AG04450 (cell line): ENCODE results near the gene ALOX5. TPM values are rescaled to one million over a fixed set of nuclear protein-coding genes. Genes with fewer than 3 reads are reported as not detected.

Experiments used
- CTCF ChIA-PET: fragments of 300-600, 350-600 bp; formaldehyde crosslinking; extraction: SDS; loops from one replicate; lab custom pipeline; 2022; ENCODE audit warnings: antibody characterized with exemption, inconsistent platforms; lab: Charles Lee
- POLR2A ChIA-PET: fragments of 350-600 bp; formaldehyde crosslinking; extraction: SDS; loops from one replicate; lab custom pipeline; 2021; ENCODE audit warnings: antibody characterized with exemption, inconsistent platforms; lab: Yijun Ruan, JAX
- DNase-seq: peaks from one replicate; pipeline ENCODE4 v3.0.0-alpha.2; 2011; ENCODE audit warnings: low read depth, low spot score
- H3K27ac ChIP-seq: one replicate; pipeline ENCODE4 v1.5.1; 2012; ENCODE audit warnings: low read depth, low read length, control low read depth
- H3K27me3 ChIP-seq: one replicate; pipeline ENCODE4 v1.6.0; 2012; ENCODE audit warnings: low read length; ENCODE audit not compliant: control insufficient read depth, insufficient read depth
- H3K4me3 ChIP-seq: 2 replicates; pipeline ENCODE4 v1.5.1; 2011; ENCODE audit warnings: mild to moderate bottlenecking, low read depth, low read length, control low read depth
- H3K9me3 ChIP-seq: 2 replicates; pipeline ENCODE4 v1.5.1; 2012; ENCODE audit warnings: low read length; ENCODE audit not compliant: control insufficient read depth, insufficient read depth
- polyA plus RNA-seq: library from polyadenylated mRNA; depleted of rRNA; stranded (reverse); fragments of >200 nt; gene quantifications from 2 replicates; pipeline ENCODE4 v1.2.3, GENCODE V29; 2011; rRNA removed
- TF ChIP-seq, protein P1 (sequence below): IDR thresholded peaks from 2 replicates; pipeline ENCODE4 v1.5.1; 2011; ENCODE audit warnings: low read depth, low read length, control low read depth, inconsistent platforms

Gene ALOX5
- polyA plus RNA-seq, 1 experiment, result not detected

DNA sequence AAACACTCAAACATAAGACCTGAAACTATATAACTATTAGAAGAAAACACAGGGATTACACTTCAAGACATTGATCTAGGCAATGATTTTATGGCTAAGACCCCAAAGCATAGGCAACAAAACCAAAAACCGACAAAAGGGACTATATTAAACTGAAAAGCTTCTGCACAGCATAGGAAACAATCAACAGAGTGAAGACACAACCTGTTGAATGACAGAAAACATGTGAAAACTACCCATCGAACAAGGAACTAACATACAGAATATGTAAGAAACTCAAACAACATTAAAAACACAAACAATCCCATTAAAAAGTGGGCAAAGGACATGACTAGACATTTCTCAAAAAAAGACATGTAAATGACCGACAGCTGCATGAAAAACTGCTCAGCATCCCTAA, 109.0 kb downstream of the ALOX5 start:
- ChIA-PET CTCF (no interaction called here), POLR2A (no interaction called here)
- Histone ChIP-seq H3K27ac (no peak overlapping the region), H3K9me3 (no peaks in the 10 kb centered on the region), H3K27me3 (no peaks in the 10 kb centered on the region), H3K4me3 (no peak overlapping the region)
- TF ChIP-seq, protein P1, sequence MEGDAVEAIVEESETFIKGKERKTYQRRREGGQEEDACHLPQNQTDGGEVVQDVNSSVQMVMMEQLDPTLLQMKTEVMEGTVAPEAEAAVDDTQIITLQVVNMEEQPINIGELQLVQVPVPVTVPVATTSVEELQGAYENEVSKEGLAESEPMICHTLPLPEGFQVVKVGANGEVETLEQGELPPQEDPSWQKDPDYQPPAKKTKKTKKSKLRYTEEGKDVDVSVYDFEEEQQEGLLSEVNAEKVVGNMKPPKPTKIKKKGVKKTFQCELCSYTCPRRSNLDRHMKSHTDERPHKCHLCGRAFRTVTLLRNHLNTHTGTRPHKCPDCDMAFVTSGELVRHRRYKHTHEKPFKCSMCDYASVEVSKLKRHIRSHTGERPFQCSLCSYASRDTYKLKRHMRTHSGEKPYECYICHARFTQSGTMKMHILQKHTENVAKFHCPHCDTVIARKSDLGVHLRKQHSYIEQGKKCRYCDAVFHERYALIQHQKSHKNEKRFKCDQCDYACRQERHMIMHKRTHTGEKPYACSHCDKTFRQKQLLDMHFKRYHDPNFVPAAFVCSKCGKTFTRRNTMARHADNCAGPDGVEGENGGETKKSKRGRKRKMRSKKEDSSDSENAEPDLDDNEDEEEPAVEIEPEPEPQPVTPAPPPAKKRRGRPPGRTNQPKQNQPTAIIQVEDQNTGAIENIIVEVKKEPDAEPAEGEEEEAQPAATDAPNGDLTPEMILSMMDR, result no peak
- no peak for DNase-seq

DNA sequence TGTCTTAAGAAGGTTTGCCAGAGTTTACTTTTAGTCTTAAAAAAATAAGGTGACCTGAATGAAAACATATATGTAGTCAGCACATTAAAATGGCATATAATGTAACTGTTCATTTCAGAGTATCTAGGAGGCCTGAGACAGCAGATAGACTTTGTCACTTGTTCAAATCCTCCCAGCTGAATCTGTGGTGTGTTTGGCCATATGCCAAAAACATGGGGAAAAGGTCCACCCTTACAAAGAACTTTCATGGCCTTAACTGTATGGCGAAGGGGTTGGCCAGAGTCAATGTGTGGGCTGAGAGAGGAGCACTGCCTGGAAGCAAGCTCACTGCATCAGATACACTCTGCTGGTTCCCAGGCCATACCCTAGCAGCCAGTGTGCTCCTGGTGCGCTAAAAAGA, 113.7 kb downstream of the ALOX5 start:
- CTCF ChIA-PET, result no interaction called here
- Histone ChIP-seq H3K27me3 (no peaks in the 10 kb centered on the region), H3K27ac (no peak overlapping the region), H3K9me3 (no peaks in the 10 kb centered on the region; the same call in 1 of the 2 replicates), H3K4me3 (no peak overlapping the region)
- TF ChIP-seq, protein P1, result no peak
- POLR2A ChIA-PET, result no interaction called here
- DNase-seq, result no peak

DNA sequence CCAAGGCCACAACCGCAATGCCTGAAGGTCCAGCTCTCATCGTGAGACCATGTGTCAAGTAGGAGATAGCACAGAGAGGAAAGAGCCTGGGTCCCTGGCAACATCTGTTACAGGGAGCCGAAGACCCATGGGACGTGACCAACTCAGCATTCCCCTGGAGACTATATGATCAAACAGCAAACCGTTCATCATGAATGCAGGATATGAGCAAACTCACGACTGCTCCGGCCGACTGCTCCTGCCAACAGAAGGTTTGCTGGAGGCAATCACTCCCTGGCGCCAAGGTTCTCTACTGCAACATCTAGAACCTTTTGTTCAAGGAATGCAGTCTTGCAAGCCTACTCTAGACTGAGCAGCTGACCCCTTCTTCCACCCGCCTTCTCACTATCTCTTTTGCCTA, 114.3 kb downstream of the ALOX5 start:
- DNase-seq, result no peak
- Histone ChIP-seq H3K27me3 (no peaks in the 10 kb centered on the region), H3K27ac (no peak overlapping the region), H3K9me3 (no peaks in the 10 kb centered on the region; the same call in 1 of the 2 replicates), H3K4me3 (no peak overlapping the region)
- TF ChIP-seq, protein P1, result no peak
- ChIA-PET CTCF (no interaction called here), POLR2A (no interaction called here)

DNA sequence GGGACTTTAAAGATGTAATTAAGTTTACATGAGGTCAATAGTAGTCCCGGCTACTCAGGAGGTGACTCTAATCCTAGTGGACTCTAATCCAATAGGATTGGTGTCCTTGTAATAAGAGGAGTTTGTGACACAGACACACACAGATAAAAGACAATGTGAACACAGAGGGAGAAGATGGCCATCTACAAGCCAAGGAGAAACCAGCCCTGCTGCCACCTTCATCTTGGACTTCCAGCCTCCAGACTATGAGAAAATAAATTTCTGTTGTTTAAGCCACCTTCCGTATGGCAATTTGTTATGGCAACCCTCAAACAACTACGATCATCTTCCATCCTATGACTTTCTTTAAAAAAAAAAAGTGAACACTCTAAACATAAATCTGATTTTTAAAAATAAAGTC, 116.3 kb downstream of the ALOX5 start:
- Histone ChIP-seq H3K4me3 (no peak overlapping the region), H3K9me3 (no peaks in the 10 kb centered on the region; the same call in 1 of the 2 replicates), H3K27ac (no peak overlapping the region), H3K27me3 (no peaks in the 10 kb centered on the region)
- ChIA-PET CTCF (no interaction called here), POLR2A (no interaction called here)
- TF ChIP-seq, protein P1, result no peak
- DNase-seq, result no peak

DNA sequence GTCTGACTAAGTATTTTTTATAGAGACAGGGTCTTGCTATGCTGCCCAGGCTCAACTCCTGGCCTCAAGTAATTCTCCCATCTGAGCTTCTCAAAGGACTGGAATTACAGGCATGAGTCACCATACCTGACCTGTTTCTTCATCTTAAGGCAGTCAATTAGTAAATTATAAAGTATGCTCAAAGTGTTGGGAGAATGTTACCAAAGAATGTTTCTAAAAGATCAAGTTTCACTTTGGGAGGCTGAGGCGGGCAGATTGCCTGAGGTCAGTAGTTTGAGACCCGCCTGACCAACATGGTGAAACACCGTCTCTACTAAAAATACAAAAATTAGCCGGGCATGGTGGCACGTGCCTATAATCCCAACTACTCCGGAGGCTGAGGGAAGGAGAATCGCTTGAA, 117.0 kb downstream of the ALOX5 start:
- ChIA-PET CTCF (no interaction called here), POLR2A (no interaction called here)
- Histone ChIP-seq H3K4me3 (no peak overlapping the region), H3K27me3 (no peaks in the 10 kb centered on the region), H3K9me3 (no peaks in the 10 kb centered on the region; the same call in 1 of the 2 replicates), H3K27ac (no peak overlapping the region)
- no peak for DNase-seq
- TF ChIP-seq, protein P1, result no peak

Other genes starting within 250 kb of the ALOX5 start
- gene OR13A1, start 58.6 kb upstream of the ALOX5 start, polyA plus RNA-seq, result not detected in 2 replicates